NOMO-1 treated with DMSO at 0.1 percent for 48 hours (cell line): ENCODE measurements around the gene TUBA3D.
"Not testable (repeated sequence)": the region's sequence is repeated elsewhere in the genome, so short reads cannot be mapped to it uniquely, and the experiment has no call there.

Experiments
- DNase-seq: peaks from one replicate; lab custom pipeline; 2025; ENCODE audit not compliant: unreplicated experiment; lab: John Stamatoyannopoulos, UW

The TUBA3D gene

DNA sequence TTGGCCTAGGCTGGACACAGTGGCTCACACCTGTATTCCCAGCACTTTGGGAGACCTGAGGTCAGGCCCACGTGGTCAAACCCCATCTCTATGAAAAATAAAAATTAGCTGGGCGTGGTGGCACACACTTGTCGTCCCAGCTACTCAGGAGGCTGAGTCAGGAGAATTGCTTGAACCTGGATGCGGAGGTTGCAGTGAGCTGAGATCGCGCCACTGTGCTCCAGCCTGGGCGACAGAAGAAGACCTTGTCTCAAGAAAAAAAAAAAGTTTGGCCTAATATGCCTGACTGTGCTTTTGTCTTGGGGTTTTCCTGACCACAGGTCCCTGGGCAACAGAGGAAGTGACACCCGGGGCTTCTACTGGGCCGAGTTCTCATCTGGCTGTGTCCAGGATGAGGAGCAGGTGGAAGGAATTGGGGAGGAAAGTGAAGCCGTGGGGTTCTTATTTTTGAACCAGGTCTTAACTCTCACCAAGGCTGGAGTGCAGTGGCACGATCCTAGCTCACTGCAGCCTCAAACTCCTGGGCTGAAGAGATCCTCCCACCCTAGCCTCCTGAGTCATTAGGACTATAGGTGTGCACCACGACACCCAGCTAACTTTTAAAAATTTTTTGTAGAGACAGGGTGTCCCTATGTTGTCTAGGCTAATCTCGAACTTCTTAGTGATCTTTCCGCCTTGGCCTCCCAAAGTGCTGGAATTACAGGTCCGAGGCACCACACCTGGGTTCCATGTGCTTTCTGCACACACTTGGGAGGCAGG is 38.7 kb downstream of the TUBA3D start:
- not testable (repeated sequence) for DNase-seq

DNA sequence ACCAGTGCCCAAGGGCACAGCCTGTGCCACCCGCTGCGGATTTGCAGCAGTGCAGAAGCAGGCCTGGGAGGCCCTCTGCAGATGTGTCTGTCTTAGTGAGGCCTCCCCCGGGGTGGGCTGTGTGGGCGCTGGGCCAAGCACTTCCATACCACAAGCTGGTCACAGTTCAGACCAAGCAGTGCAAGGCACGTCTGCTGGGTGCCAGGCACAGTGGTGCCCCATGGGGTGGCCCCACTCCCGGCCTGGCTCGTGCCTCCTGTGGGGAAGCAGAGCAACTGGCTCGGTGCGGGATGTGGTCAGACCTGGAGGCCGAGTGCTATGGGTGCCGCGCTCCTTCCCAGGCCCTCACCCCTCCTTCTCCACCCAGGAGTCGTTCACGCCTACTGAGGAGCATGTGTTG is 39.3 kb downstream of the TUBA3D start:
- not testable (repeated sequence) for DNase-seq

DNA sequence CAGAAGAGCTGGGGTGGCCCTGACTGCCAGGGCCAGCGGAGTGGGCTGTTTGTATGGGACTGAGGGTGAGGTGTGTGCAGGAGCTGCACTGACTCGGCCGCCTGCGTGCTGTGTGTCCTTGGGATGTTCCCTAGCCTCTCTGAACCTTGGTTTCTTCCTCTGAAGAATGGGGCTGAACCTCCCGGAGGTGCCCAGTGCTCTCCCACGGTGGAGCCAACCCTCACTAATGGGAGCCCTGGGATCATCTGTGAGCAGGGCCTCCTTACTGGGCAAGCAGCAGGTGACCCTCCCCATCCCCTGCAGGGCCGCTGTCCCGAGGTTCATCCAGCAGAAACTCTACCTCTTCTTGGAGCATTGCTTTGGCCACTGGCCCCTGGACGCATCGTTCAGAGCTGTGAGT is 40.1 kb downstream of the TUBA3D start:
- DNase-seq = no peak

DNA sequence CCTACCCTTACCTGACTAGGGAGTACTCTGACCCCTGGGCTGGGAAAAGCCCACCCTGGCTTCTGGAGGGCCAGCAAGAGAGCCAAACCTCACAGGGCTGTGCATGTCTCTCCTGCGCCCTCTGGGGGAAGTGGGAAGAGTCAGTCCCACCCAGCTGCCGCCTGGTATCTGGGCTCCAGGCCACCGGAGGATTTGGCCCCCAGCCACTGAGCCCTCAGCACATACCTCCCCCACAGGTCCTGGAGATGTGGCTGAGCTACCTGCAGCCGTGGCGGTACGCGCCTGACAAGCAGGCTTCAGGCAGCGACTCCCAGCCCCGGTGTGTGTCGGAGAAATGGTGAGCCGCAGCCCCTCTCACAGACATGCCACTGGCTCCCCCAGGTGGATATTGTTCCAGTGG is 40.7 kb downstream of the TUBA3D start:
- DNase-seq = not testable (repeated sequence)

DNA sequence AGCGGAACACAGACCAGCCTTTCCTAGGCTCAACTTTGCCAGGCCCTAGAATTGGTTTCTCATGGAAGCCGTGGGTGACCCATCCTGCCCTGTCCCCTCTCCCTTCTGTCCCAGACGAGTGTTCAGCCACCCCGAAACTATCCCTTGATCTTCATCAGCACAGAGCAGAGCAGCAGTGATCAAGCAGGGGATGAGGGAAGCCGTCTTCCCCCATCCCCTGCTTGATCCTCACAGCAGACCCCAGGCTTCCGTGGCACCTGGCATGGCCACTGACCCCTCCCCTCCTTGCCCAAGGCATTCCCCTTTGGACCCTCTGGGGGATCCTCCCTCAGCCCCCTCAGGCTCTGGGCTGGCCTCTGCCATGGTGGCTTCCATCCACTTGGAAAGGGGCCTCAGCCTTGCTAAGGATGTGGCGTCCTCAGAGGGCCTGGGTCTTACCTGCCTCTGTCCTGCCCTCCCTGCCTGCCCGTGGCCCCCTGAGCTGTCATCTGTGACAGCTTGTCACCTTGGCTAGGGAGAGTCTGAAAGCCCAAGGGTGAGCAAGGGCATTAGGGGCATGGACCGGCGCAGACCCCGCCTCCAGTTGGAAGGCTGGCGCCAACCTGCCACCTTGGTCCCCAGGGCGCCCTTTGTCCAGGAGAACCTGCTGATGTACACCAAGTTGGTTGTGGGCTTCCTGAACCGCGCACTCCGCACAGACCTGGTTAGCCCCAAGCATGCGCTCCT is 41.4 kb downstream of the TUBA3D start:
- DNase-seq = no peak

DNA sequence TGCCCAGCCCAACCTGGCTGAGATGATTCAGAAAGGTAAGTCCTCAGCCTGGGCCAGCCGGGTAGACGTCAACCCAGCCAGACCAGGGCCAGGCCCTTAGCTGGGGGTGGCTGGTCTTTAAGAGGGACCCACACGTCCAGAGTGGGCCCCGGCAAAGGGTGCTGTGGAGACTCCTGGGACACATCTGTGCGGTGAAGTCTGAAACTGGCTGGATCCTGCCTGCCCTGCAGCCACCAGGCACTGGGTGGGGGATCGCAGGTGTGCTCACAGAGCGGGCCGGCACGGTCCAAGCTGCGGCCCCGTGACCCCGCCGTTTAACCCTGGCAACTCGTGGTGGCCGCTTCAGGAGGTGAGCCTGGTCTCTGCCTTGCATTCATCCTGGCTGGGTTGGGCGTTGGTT is 41.9 kb downstream of the TUBA3D start:
- not testable (repeated sequence) for DNase-seq

DNA sequence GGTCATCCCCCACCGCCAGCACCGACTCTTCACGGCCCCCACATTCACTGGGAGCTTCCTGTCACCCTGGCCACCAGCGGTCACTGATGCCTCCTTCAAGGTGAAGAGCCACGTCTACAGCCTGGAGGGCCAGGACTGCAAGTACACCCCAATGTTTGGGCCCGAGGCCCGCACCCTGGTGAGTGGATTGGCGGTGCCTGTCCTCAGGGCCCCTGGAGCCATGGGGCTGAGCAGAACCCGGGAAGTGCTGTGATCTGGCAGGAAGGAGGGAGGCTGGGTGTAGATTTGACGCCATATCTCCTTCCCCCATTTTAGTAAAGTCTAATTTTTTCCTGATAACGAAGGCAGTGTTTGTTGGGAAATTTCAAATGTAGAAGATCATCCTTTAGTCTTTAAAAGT is 42.6 kb downstream of the TUBA3D start:
- not testable (repeated sequence) for DNase-seq

DNA sequence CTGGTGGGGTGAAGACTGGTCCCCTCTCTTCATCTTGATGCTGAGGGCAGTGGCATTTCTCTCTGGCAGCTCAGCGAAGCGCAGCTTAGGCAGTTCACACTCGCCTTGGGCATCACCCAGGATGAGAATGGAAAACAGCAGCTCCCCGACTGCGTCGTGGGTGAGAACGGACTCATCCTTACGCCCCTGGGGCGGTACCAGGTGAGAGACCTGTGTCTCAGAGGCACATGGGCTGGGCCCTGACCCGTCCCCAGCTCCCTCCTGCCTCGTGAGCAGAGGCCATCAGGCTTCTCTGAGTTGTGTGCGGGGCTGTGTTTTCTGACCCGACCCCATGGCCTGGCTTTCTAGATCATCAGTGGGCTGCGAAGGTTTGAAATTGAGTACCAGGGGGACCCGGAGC is 43.5 kb downstream of the TUBA3D start:
- no peak for DNase-seq

DNA sequence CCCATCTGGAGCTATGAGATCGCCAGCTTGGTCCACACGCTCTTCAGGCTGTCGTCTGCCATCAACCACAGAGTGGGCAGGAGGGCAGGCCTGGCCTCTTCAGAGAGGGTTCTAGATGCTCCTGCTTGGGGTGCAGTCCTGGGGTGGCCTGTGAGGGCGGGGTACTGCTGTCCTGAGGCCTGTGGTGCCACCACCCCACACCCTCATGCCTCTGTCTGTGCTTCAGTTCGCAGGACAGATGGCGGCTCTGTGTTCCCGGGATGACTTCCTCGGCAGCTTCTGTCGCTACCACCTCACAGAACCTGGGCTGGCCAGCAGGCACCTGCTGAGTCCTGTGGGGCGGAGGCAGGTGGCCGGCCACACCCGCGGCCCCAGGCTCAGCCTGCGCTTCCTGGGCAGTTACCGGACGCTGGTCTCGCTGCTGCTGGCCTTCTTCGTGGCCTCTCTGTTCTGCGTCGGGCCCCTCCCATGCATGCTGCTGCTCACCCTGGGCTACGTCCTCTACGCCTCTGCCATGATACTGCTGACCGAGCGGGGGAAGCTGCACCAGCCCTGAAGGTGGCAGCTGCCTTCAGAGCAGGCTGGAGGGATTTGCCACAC is 44.1 kb downstream of the TUBA3D start:
- DNase-seq = not testable (repeated sequence)

DNA sequence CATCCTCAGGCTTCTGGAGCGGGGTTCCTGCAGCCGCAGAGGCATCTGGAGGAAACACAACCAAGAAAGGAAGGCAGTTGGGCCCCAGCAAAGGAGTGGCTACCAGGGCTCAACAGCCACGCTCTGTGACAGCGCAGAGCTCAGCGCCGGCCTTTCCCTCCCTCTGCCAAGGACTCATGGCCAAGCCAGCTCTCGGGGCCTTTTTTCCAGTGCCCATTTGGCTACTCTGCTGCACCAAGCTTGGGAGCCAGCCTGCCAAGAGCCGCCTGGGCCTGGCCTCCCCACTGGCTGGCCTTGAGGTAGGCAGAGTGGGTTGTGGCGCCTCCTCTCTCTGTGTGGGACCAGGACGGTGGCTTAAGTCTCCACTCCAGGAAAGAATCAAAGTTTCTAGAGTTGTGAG is 44.6 kb downstream of the TUBA3D start:
- no peak for DNase-seq

DNA sequence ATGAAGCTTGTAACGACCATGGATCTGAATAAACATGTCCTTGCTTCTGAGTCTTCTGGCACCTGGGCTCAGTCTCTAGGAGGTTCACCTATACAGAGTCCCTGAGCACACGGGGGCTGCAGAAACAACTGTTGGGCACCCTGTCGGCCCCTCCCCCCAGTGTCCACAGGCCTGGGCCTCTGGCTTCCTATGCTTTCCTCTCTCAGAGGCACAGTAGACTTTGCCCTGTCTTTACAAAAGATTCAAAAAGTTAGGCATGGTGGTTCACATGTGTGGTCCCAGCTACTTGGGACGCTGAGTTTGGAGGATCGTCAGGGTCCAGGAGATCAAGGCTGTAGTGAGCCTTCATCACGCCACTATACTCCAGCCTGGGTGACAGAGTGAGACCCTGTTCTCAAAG is 45.6 kb downstream of the TUBA3D start:
- DNase-seq = not testable (repeated sequence)

DNA sequence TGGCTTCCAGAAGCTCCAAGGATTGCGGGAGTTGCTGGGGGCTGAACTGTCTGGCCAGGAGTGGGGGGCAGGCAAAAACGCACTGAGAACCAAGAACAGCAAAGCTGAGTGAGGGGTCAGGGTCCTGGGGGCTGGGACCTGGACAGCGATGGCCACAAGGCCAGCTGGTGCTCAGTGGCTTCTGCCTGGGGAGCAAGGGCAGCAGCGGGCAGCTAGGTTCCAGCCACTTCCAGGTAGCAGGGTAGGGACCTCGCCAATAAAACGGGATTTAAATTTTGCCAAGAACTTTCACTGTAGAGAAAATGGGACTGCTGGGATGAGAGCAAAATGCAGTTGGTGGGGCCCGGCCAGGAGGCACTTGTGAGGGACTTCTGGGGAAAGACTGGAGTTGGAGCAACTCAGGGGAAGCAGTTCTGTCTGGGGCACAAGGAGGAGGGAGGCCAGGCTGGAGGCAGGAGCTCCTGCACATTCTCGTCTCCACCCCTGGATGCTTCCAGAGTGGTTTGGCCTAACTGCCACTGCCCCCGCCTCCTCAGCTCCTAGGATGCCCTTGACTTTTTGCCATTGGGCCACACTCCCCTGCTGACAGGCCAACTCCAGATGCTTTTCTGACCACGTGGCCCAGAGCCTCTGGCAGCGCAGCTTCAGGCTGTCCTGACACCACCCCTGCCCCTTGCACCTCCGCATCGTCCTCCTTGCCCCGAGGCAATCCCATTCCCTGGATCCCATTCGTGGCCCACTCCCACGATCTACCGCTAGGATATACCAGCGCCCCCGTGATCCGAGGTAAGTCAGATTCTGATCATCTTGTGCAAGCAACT is 46.3 kb downstream of the TUBA3D start:
- no peak for DNase-seq

DNA sequence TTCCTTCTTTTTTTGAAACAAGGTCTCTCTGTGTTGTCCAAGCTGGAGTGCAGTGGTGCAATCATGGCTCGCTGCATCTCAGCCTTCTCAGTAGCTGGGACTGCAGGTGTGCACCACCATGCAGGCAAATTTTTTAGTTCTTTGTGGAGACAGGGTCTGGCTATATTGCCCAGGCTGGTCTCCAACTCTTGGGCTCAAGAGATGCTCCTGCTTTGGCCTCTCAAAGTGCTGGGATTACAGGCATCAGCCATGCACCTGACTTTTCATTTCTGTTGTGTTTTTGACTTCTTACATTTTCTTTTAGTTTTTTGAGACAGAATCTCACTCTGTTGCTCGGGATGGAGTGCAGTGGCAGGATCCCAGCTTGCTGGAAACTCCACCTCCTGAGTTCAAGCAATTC is 49.3 kb downstream of the TUBA3D start:
- DNase-seq = not testable (repeated sequence)

DNA sequence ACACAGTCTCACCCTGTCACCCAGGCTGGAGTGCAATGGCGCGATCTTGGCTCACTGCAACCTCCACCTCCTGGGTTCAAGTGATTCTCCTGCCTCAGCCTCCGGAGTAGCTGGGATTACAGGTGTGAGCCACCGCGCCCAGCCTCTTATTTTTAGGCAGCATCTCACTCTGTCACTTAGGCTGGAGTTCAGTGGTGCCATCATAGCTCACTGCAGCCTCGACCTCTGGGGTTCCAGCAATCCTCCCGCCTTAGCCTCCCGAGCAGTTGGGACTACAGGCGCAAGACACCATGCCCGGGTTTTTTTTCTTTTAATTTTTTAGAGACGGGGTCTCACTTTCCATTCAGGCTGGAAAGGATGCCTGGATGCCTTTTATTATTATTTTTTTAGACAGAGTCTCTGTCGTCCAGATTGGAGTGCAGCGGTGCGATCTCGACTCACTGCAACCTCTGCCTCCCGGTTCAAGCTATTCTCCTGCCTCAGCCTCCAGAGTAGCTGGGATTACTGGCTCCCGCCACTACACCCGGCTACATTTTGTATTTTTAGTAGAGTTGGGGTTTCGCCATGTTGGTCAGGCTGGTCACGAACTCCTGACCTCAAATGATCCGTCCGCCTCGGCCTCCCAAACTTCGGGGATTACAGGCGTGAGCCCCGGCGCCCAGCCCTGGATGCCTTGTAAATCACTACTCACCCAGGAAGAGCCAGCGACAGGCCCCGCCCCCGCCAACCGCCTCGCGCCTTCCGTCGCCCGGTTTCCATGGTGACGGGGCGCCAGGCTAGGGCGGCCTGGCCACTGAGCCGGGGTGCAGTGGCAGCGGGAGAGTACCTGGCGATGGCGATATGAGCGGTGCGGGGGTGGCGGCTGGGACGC is 51.4 kb downstream of the TUBA3D start, which contains the start of gene CCDC74A:
Gene CCDC74A, plus strand, starts transcription at position 758 of the 871 bp plus-strand sequence. Its CDS starts 83 bp downstream, at position 841.
- DNase-seq = not testable (repeated sequence)

DNA sequence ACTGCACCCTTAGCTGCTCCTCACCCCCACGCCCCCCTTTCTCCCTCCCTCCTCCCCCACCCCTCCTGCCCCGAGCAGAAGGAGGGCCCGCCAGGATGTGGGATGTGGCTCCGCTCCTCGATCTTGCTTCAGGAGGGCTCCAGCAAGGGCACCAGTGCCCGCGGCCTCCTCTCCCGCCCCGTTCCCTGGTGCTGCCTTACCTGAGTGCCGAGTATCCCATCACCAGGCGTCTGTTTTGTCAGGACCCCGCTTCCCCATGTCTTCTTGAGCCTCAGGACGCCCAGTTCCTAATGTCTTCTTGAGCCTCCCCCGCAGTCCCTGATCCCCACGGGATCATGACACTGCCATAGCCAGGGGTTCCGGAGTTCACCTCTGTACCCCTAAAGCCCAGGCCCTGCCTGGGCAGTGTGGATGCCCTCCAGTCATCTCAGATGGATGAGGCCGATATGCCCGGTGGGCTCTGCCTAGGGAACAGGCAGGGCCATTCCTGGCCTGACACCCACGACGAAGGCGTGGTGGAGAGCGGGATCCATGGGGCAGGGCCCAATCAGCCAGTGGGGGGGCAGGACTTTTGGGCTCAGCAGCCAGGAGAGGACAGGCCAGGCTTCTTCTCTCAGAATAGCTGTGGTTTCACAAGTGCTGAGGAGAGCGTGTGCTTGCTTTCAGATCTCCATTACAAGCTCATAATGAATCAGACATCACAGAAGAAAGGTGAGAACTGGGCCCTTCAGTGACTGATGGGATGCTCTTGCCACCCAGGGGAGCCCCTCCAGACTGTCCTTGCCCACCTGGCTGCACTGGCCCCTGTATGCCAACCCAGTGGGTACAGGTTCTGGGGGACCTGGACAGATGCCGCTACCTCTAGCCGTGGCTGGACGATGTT is 53.3 kb downstream of the TUBA3D start:
- not testable (repeated sequence) for DNase-seq

DNA sequence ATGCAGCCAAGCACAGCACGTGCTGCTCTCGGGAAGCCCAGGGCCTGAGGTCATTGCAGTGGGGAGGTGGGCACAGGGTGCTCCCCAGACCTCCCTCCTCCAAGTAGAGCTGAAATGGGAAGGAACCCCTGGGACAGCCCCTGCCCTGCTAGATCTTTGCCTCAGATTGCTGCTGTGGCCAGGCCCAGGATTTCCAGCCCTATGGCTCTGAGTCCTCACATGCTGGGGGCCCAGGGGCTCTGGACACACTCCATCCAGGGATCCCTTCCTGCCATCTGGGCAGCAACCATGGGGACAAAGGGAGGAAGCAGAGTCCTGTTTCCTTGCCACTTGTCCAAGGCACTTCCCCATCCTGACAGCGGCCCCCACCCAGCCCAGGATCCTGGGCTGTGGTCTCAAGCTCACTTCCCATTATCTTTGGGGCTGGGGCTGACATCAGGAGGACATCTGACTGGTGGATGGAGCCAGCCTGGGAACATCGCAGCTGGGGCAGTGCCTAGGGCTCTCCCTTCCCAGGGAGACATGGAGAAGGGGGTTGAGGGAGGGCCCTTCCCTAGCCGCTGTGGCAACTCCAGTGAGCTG is 54.0 kb downstream of the TUBA3D start:
- not testable (repeated sequence) for DNase-seq

DNA sequence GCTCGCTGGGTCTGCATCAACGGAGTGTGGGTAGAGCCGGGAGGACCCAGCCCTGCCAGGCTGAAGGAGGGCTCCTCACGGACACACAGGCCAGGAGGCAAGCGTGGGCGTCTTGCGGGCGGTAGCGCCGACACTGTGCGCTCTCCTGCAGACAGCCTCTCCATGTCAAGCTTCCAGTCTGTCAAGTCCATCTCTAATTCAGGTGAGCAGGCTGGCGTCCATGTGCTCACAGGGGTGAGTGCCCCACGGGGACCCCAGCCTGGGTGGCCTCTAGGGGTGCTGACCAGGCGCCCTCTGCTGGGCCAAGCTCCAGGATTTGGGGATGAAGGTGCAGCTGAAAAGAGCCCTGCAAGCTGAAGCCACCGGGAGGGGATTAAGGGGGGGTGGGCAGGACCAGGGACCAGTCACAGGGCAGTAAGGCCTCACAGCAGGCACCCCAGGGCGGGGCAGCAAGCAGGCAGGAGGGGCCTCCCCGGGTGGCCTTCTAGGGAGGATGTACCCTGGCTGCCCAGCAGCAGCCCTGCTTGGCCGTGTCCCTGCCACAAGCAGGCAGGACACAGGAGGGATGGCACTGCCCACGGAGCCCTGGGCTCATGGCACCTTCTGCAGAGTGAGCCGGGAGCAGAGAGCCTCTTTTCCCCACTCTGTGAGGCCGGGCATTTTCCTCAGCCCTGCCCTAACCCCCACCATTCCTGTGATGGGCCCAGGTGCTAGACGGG is 54.9 kb downstream of the TUBA3D start:
- DNase-seq = not testable (repeated sequence)

DNA sequence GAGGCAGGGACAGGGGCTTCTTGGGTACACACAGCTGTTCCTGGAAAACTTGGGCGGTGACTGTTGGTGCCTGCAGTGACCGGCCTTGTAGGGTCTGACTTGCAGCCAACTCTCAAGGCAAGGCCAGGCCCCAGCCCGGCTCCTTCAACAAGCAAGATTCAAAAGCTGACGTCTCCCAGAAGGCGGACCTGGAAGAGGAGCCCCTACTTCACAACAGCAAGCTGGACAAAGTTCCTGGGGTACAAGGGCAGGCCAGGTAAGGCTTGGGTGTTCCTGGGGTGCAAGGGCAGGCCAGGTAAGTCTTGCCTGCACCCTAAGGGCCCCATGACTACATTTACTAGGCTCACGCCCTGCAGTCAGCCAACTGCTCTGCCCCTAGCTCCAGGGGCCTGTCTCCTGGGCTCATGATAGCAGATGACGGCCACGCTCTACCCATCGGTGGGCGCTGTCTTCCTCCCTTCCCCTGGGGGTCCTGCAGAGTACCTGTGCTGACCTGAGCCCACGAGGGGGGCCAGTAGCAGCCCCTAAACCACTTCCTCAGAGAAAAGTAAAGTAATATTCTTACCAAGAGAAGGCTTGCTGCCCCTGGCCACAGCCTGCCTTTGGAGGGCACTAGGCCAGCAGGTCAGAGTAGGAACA is 55.7 kb downstream of the TUBA3D start:
- not testable (repeated sequence) for DNase-seq
